GM19438 (cell line): ENCODE results near the gene SREBF1.

Experiments used
- ATAC-seq: cut with Tn5 transposase; IDR thresholded peaks from one replicate; pipeline ENCODE4 v1.9.1; 2021; ENCODE audit warnings: low read depth; ENCODE audit not compliant: unreplicated experiment

The SREBF1 gene

GRCh38 chr17:17859909-17860765, 23.4 kb upstream of the SREBF1 start:
- ATAC-seq, result no peak

- no peak for ATAC-seq
Measured at GRCh38 chr17:17857496-17857895, 20.7 kb upstream of the SREBF1 start.

- ATAC-seq, result no peak
Measured at GRCh38 chr17:17856386-17856785, 19.6 kb upstream of the SREBF1 start.

GRCh38 chr17:17855976-17856375, 19.2 kb upstream of the SREBF1 start:
- ATAC-seq, result no peak

DNA sequence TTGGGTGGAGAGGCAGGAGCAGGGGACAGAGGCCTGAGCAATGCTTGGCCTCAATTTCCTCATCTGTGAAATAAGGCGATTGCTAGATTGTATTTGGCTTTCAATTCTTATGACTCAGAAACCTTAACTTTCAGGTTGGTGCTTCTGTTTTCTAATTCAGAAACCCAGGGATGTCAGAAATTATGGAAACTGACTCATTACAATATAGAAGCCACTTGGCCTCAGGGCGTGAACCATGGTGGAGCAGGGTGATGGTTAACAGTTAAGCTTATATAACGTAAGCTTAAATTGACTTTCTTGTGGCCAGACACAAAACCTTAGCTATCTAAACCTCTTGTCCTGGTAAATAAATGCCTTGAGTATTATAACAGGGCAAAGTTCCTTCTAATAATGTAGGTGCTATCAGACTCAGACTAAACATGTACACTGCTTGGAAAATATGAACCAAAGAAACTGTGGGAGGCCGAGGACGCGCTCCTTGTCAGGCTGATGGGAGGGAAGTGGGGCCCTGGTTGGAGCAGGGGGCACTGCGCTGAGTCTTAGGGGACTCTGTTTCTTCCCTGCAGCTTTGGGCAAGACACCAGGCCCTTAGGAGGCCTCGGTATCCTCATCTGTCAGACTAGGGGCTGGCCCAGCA, 17.1 kb upstream of the SREBF1 start:
- no peak for ATAC-seq

GRCh38 chr17:17852930-17853329, 16.1 kb upstream of the SREBF1 start:
- ATAC-seq, result no peak

DNA sequence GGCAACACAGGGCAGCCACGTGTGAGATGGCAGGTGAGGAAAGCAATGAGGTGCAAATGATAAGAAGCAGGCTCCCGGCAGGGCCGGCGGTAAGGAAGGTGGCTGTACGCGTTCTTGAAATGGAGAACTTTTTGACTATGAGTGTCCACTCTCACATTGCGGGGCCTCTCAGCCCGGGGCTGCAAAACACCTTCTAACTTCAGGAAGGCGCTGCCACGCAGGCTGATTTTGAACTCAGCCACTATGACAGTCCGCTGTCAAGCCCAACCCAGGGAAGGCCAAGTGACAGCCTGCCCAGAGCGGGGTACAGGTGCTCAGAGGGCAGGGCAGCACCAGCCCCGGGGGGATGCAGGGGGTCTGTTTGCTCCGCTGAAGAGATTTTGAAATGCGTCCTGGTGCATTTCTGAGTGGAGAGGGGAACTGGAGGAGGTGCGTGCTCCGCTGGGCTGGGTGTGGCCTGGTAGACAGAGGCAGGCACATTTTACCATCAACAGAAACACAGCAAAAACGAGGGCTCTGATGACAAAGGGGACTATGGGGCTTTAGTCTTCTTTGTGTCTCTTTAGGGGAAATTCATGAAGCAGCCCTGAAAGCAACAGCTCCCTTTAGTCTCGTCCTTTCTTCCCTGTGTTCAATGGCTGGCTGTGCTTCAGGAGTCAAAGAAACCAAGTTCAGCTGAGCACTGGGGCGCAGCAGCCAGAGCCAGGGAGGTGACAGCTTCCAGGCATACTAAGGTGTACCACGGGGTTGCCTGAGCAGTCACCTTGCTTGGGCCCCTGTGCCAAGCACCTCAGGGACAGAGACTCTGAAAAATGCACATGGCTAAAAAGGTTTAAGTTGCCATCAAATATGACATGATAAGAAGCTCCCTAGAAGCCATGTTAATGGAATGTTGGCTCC, 14.6 kb upstream of the SREBF1 start:
- no peak for ATAC-seq

DNA sequence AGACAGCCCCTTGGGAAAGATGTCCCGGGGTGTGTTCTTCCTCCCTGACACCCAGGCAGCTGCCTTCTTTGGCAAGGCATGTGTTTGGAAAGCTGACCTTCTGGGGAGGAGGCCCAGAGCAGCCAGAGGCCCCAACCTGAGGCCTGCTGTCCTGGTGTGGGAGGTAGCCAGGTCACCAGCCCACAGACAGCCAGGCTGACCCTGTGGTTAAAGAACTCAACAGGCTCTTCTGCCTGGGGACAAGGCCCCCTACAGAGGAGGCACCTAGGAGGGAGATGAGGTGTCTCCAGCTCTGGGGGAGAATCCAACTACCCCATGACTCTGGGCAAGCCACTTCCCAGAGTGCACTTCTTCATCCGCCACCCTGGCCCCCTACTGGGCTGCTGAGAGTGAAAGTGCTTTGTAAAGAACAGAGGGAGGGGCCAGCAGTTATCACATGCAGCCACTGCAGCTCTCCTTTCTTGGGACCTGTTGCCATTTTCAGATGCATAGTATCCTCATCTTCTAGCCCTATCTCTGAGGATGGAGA, 13.1 kb upstream of the SREBF1 start:
- no peak for ATAC-seq

GRCh38 chr17:17849147-17849820, 12.5 kb upstream of the SREBF1 start:
- no peak for ATAC-seq

DNA sequence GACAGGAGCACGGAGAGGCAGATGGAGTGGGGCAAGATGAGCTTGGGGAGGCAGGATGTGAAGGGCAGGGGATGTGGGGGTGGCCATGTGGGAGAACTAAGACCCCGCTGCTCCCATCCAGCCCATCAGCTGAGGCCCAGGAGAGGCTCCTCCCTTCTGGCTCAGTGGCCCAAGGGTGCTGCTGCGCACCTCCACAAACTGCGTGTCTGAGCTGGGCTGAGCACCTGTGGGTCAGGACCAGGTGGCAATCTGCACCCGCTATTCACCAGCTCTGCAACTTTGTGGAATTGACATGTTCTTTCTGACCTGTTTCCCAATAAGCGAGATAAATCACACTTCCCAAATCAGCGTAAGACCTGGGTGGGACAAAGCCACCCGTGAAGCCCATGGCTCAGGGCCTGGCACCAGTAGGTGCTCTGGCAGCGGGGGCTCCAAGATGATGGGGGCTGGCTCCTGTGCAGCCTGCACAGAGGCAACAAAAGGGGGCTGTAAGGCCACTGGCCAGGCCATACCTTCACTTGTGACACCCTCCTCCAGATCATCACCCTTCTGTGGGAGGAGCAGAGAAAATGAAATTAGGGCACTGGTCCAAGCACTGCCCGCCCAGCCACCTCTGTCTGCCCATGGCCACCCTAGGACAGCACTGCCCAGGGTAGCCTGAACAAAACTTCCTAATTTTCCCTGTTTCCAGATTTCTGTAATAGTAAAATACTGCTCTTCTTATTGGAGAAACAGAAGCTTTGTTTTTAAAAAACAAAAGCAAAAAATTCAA, 11.7 kb upstream of the SREBF1 start:
- no peak for ATAC-seq

GRCh38 chr17:17847726-17848125, 10.9 kb upstream of the SREBF1 start:
- no peak for ATAC-seq

GRCh38 chr17:17847118-17847689, 10.4 kb upstream of the SREBF1 start:
- no peak for ATAC-seq

- ATAC-seq, result no peak
Measured at GRCh38 chr17:17846645-17847044, 9.9 kb upstream of the SREBF1 start.

- ATAC-seq, result no peak
Measured at GRCh38 chr17:17846003-17846402, 9.2 kb upstream of the SREBF1 start.

DNA sequence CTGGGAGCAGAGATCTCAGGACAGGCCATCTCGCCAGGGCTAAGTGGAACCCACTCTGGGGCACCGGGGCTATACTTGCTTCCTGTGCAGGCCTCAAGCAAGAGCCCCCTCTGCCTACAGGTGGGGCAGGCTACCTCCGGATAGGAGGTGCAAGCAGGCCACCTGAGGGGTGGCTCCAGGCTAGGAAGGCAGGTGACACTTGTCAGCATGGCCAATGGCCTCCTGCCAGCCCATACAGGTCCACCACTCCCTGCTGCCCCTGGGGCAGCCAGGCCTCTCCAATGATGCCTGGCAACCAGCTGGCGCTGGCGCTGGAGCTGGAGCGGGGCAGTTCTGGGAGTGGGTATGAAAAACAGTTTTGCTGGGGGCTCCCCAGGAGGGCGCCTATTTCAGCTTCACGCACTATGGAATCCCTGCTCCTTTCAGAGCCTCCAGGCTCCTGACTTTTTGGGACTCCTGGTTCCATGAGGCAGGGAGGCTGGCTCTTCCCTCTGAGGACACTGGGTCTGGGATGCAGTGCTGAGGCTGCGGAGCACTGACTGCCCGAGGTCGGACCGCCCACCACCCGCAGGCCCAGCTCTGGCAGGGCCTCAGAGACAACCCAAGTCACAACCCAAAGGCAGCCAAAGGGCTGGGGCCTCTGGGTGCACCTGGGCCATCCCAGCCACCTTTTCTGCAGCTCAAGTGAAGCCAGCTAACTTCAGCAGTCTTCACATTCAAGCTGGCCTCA, 8.4 kb upstream of the SREBF1 start:
- no peak for ATAC-seq

GRCh38 chr17:17844500-17844899, 7.7 kb upstream of the SREBF1 start:
- no peak for ATAC-seq

DNA sequence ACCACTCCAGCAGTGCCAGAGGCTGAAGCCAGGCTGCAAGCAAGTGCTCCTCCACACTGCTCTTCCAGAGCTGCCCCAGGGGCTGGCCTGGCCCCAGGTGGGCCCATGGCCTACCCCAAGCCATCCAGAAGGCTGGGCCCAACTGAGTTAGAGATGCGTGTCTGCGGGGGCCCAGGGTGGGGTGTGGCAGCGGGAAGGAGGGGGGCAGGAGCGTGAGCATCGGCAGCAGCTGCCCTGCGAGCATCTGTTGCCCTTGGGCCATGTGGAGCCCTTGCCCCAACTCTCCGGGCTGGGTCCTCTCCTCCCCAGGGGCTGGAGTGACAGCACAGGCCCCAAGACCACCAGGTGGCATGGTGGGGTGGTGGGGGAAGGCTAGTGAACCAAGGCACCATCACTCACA, 7.3 kb upstream of the SREBF1 start:
- ATAC-seq, result no peak

GRCh38 chr17:17843096-17843495, 6.3 kb upstream of the SREBF1 start:
- ATAC-seq, result no peak
